ENCODE data around the gene KIAA0319L.

KIAA0319L gene

GRCh38 chr1:35564037-35564883 is 7.1 kb upstream of the KIAA0319L start:
- no peak for DNase-seq

GRCh38 chr1:35563166-35563565 is 6.0 kb upstream of the KIAA0319L start:
- DNase-seq, result no peak

- no peak for DNase-seq
Measured at GRCh38 chr1:35561972-35562680, 4.9 kb upstream of the KIAA0319L start.

- DNase-seq, result no peak
Measured at GRCh38 chr1:35561297-35561971, 4.2 kb upstream of the KIAA0319L start.

- no peak for DNase-seq
Measured at GRCh38 chr1:35560256-35561225, 3.3 kb upstream of the KIAA0319L start.

GRCh38 chr1:35559317-35559944 is 2.2 kb upstream of the KIAA0319L start:
- no peak for DNase-seq

- DNase-seq, result peak; percentile 68
Measured at GRCh38 chr1:35558374-35559316, 1.4 kb upstream of the KIAA0319L start.

GRCh38 chr1:35557611-35558373 is 589 bp upstream of the KIAA0319L start, which contains the start of gene NCDN:
TSS of gene NCDN (plus strand) at chr1:35557799. CDS start at chr1:35558191, 392 bp downstream.
- peak; percentile 99 for DNase-seq

- DNase-seq, result no peak
Measured at GRCh38 chr1:35556484-35557117, 602 bp downstream of the KIAA0319L start.

- no peak for DNase-seq
Measured at GRCh38 chr1:35555601-35556477, 1.4 kb downstream of the KIAA0319L start.

GRCh38 chr1:35555212-35555584 is 2.0 kb downstream of the KIAA0319L start:
- DNase-seq, result no peak

- DNase-seq, result no peak
Measured at GRCh38 chr1:35554266-35555211, 2.7 kb downstream of the KIAA0319L start.

- no peak for DNase-seq
Measured at GRCh38 chr1:35553851-35554250, 3.4 kb downstream of the KIAA0319L start.

GRCh38 chr1:35546614-35547013 is 10.6 kb downstream of the KIAA0319L start:
- DNase-seq, result no peak

GRCh38 chr1:35544976-35545375 is 12.2 kb downstream of the KIAA0319L start:
- DNase-seq, result no peak

- no peak for DNase-seq
Measured at GRCh38 chr1:35539824-35540261, 17.4 kb downstream of the KIAA0319L start.

All from right kidney (tissue), 1 donor.